HCT116 (cell line): ENCODE measurements around the gene MMD. TPM values are rescaled to one million over a fixed set of nuclear protein-coding genes. Genes with fewer than 3 reads are reported as not detected.

Experiments
- ATAC-seq: fragments of 200-7000 bp; cut with Tn5 transposase; 2 replicates; pipeline ENCODE4 v1.9.1; 2020; ENCODE audit warnings: mild to moderate bottlenecking, moderate library complexity
- BruUV-seq: library from RNA; stranded (reverse); fragments of 400-500 nt; replicated peaks from 2 replicates; lab custom pipeline; 2021; lab: Mats Ljungman, UMichigan
- CTCF ChIA-PET: fragments of 300-600 bp; sonication (Branson Sonifier 250); formaldehyde crosslinking; loops from one replicate; lab custom pipeline; 2021; ENCODE audit warnings: antibody characterized with exemption; lab: Charles Lee
- POLR2A ChIA-PET: fragments of 300-600, 350-600 bp; sonication (Branson Sonifier 250); formaldehyde crosslinking; loops from one replicate; lab custom pipeline; 2021; ENCODE audit warnings: antibody characterized with exemption; lab: Charles Lee
- RAD21 ChIA-PET, 2 experiments: fragments of 300-600 bp; sonication (Branson Sonifier 250); formaldehyde crosslinking; loops; one replicate each; lab custom pipeline; 2023; ENCODE audit warnings: low total read pairs in 2 of 2; ENCODE audit not compliant: uncharacterized antibody in 2 of 2, unreplicated experiment in 2 of 2, low non-redundant PET in 1 of 2; lab: Charles Lee
- DNase-seq: peaks from one replicate; pipeline ENCODE4 v3.0.0-alpha.2; 2010; ENCODE audit warnings: low read depth, low spot score
- H2AFZ ChIP-seq: fragments of 200-600 bp; shearing (Covaris generic), sonication (generic); 2 replicates; pipeline ENCODE4 v1.6.1; 2017; ENCODE audit warnings: low read depth, mixed run types, mixed read lengths, antibody characterized with exemption, low read length; ENCODE audit not compliant: poor library complexity, severe bottlenecking
- H3K27ac ChIP-seq: 2 replicates; pipeline ENCODE4 v1.5.1; 2012; ENCODE audit warnings: low read depth, low read length
- H3K27me3 ChIP-seq: fragments of 200-600 bp; sonication (generic); 2 replicates; pipeline ENCODE4 v1.6.1; 2016; ENCODE audit warnings: mixed run types, low read length, mixed read lengths; ENCODE audit not compliant: insufficient read depth
- H3K36me3 ChIP-seq, 2 experiments: fragments of 200-500 bp in 1 of 2; fragments of 200-600 bp in 1 of 2; sonication (Bioruptor generic) in 1 of 2; sonication (generic) in 1 of 2; 2 replicates each; pipeline versions ENCODE4 v1.5.1 to v1.6.1; 2014 to 2016; ENCODE audit warnings: low read length in 2 of 2, inconsistent platforms in 1 of 2, mixed read lengths in 1 of 2, mixed run types in 1 of 2; ENCODE audit not compliant: insufficient read depth in 2 of 2, control insufficient read depth in 1 of 2
- H3K4me1 ChIP-seq, 2 experiments: fragments of 200-600 bp in 1 of 2; sonication (generic) in 1 of 2; 2 replicates each; pipeline versions ENCODE4 v1.5.1 to v1.6.1; 2012 to 2017; ENCODE audit warnings: low read length in 2 of 2, inconsistent platforms in 1 of 2, mild to moderate bottlenecking in 1 of 2, mixed read lengths in 1 of 2, mixed run types in 1 of 2, moderate library complexity in 1 of 2; ENCODE audit not compliant: insufficient read depth in 2 of 2, control insufficient read depth in 1 of 2
- H3K4me2 ChIP-seq: fragments of 200-600 bp; sonication (generic); 2 replicates; pipeline ENCODE4 v1.6.1; 2017; ENCODE audit warnings: mixed run types, low read length, mixed read lengths
- H3K4me3 ChIP-seq, 2 experiments: fragments of 200-600 bp in 1 of 2; sonication (generic) in 1 of 2; replicated peaks in 1 of 2; 2 replicates each; pipeline ENCODE4 v1.5.1; 2011 to 2016; ENCODE audit warnings: low read length in 2 of 2, control low read depth in 1 of 2, low read depth in 1 of 2, mild to moderate bottlenecking in 1 of 2, mixed read lengths in 1 of 2, mixed run types in 1 of 2
- H3K79me2 ChIP-seq: fragments of 200-600 bp; sonication (generic); 2 replicates; pipeline ENCODE4 v1.6.1; 2017; ENCODE audit warnings: mild to moderate bottlenecking, mixed run types, low read length, moderate library complexity, mixed read lengths; ENCODE audit not compliant: insufficient read depth
- H3K9ac ChIP-seq: fragments of 200-600 bp; sonication (generic); 2 replicates; pipeline ENCODE4 v1.6.1; 2016; ENCODE audit warnings: low read length, mixed read lengths
- H3K9me2 ChIP-seq: fragments of 200-600 bp; sonication (generic), shearing (Covaris generic); 2 replicates; pipeline ENCODE4 v1.6.1; 2017; ENCODE audit warnings: mixed run types, mild to moderate bottlenecking, moderate library complexity; ENCODE audit not compliant: insufficient read depth
- H3K9me3 ChIP-seq, 2 experiments: fragments of 200-500 bp in 1 of 2; fragments of 200-600 bp in 1 of 2; sonication (Bioruptor generic) in 1 of 2; sonication (generic) in 1 of 2; 2 replicates each; pipeline ENCODE4 v1.6.1; 2014 to 2017; ENCODE audit warnings: low read length in 2 of 2, mixed read lengths in 2 of 2, inconsistent platforms in 1 of 2, low read depth in 1 of 2, mild to moderate bottlenecking in 1 of 2, mixed run types in 1 of 2, moderate library complexity in 1 of 2; ENCODE audit not compliant: control insufficient read depth in 1 of 2, insufficient read depth in 1 of 2
- H4K20me1 ChIP-seq: fragments of 200-600 bp; sonication (generic), shearing (Covaris generic); 2 replicates; pipeline ENCODE4 v1.6.1; 2017; ENCODE audit warnings: mixed run types, mild to moderate bottlenecking, moderate library complexity; ENCODE audit not compliant: insufficient read depth
- ATF3 ChIP-seq: IDR thresholded peaks from 2 replicates; pipeline ENCODE4 v1.6.1; 2012
- CBX3 ChIP-seq: IDR thresholded peaks from 2 replicates; pipeline ENCODE4 v1.6.1; 2012; ENCODE audit warnings: low read depth
- EGR1 ChIP-seq: IDR thresholded peaks from 2 replicates; pipeline ENCODE4 v1.6.1; 2012; ENCODE audit warnings: low read depth
- ELF1 ChIP-seq: IDR thresholded peaks from 2 replicates; pipeline ENCODE4 v1.6.1; 2012; ENCODE audit warnings: low read depth, borderline replicate concordance
- EZH2 ChIP-seq: fragments of 200-600 bp; sonication (generic); IDR thresholded peaks from 2 replicates; pipeline ENCODE4 v1.6.1; 2017; ENCODE audit warnings: antibody characterized with exemption, mixed run types
- EZH2phosphoT487 ChIP-seq: fragments of 200-600 bp; IDR thresholded peaks from 2 replicates; pipeline ENCODE4 v1.6.1; 2018; ENCODE audit warnings: antibody characterized with exemption, borderline replicate concordance
- MAX ChIP-seq: IDR thresholded peaks from 2 replicates; pipeline ENCODE4 v1.6.1; 2012
- POLR2AphosphoS5 ChIP-seq: IDR thresholded peaks from 2 replicates; pipeline ENCODE4 v1.6.1; 2011; ENCODE audit warnings: mild to moderate bottlenecking, low read depth, low read length, moderate library complexity
- RAD21 ChIP-seq: IDR thresholded peaks from 2 replicates; pipeline ENCODE4 v1.6.1; 2012; ENCODE audit warnings: low read depth, mild to moderate bottlenecking
- REST ChIP-seq: IDR thresholded peaks from 2 replicates; pipeline ENCODE4 v1.6.1; 2012; ENCODE audit warnings: low read depth
- SP1 ChIP-seq: IDR thresholded peaks from 2 replicates; pipeline ENCODE4 v1.6.1; 2012; ENCODE audit warnings: low read depth
- SRF ChIP-seq: IDR thresholded peaks from 2 replicates; pipeline ENCODE4 v1.6.1; 2012; ENCODE audit warnings: low read depth
- YY1 ChIP-seq: IDR thresholded peaks from 2 replicates; pipeline ENCODE4 v1.6.1; 2011; ENCODE audit warnings: low read length, low read depth, moderate library complexity, mild to moderate bottlenecking; ENCODE audit not compliant: insufficient replicate concordance; ENCODE audit errors: extremely low read depth
- ZBTB33 ChIP-seq: IDR thresholded peaks from 2 replicates; pipeline ENCODE4 v1.6.1; 2011; ENCODE audit warnings: mild to moderate bottlenecking, low read length, moderate library complexity; ENCODE audit not compliant: insufficient replicate concordance; ENCODE audit errors: extremely low read depth
- ZNF274 ChIP-seq: fragments of 200-500 bp; sonication (Bioruptor generic); IDR thresholded peaks from 2 replicates; pipeline ENCODE4 v1.6.1; 2014; ENCODE audit warnings: mild to moderate bottlenecking, low read depth, low read length, inconsistent platforms
- intact Hi-C: fragments of 100-400 bp; cut with micrococcal nuclease; formaldehyde crosslinking; loops from 2 replicates; pipeline ENCODE4 v1.10.0; 2022
- total RNA-seq: library from RNA; stranded (reverse); gene quantifications from one replicate; pipeline ENCODE4 v1.2.1, GENCODE V29; 2021; ENCODE audit not compliant: unreplicated experiment

The MMD gene
- total RNA-seq, 1 experiment from 2014 or later: 21.3 TPM

GRCh38 chr17:55366020-55366481, 55.6 kb downstream of the MMD start:
- Histone ChIP-seq H3K36me3 (no peaks in the 10 kb centered on the region), H3K27me3 (no peaks in the 10 kb centered on the region), H3K27ac (no peak overlapping the region), H3K4me2 (no peak overlapping the region), H3K9ac (no peak overlapping the region), H3K4me1 (no peaks in the 10 kb centered on the region), H4K20me1 (no peaks in the 10 kb centered on the region), H3K79me2 (no peaks in the 10 kb centered on the region), H3K9me3 (no peaks in the 10 kb centered on the region), H3K9me2 (no peaks in the 10 kb centered on the region), H3K4me3 (no peak overlapping the region), H2AFZ (no peak overlapping the region)
- ATAC-seq: no peak
- DNase-seq: no peak
- intact Hi-C loops: no loop called here
- POLR2A ChIA-PET: no interaction called here
- CTCF ChIA-PET: interaction anchor here (3.6 kb wide), 1 partner anchor 9 kb away, joined by 15 read pairs; no protein-coding TSS in a partner anchor
- TF ChIP-seq POLR2AphosphoS5: no peak
- TF ChIP-seq ZBTB33: no peak
- TF ChIP-seq SP1: no peak
- TF ChIP-seq ELF1: no peak
- TF ChIP-seq SRF: no peak
- no TSS peak for BruUV-seq
- RAD21 ChIA-PET: no interaction called here

- H3K27me3 ChIP-seq: no peaks in the 10 kb centered on the region
- H2AFZ ChIP-seq: no peak overlapping the region
- no peak for ATAC-seq
- no TSS peak for BruUV-seq
- H3K9ac ChIP-seq: no peak overlapping the region
- no peaks in the 10 kb centered on the region for H3K9me3 ChIP-seq
- H3K27ac ChIP-seq: no peak overlapping the region
- RAD21 ChIA-PET: no interaction called here
- H3K79me2 ChIP-seq: no peaks in the 10 kb centered on the region
- intact Hi-C loops: no loop called here
- H3K4me3 ChIP-seq: no peak overlapping the region
- no peaks in the 10 kb centered on the region for H3K4me1 ChIP-seq
- no peaks in the 10 kb centered on the region for H3K36me3 ChIP-seq
- CTCF ChIA-PET: no interaction called here
- H4K20me1 ChIP-seq: no peaks in the 10 kb centered on the region
- DNase-seq: no peak
- H3K4me2 ChIP-seq: no peak overlapping the region
- POLR2A ChIA-PET: no interaction called here
- H3K9me2 ChIP-seq: no peaks in the 10 kb centered on the region
- TF ChIP-seq REST: no peak
- TF ChIP-seq SP1: no peak
- no peak for TF ChIP-seq RAD21
- no peak for TF ChIP-seq ELF1
- no peak for TF ChIP-seq EZH2
- TF ChIP-seq MAX: no peak
- TF ChIP-seq YY1: no peak
- TF ChIP-seq EZH2phosphoT487: no peak
- TF ChIP-seq ATF3: no peak
- no peak for TF ChIP-seq CBX3
- no peak for TF ChIP-seq ZNF274
- no peak for TF ChIP-seq EGR1
These were observed 58.6 kb downstream of the MMD start for GRCh38 chr17:55363033-55363432.
